HS-27A (cell line): Measurements from ENCODE around the gene RANBP3L.
A peak's percentile ranks its signal among the peaks of the same experiment; 100 is the strongest.
"Not testable (repeated sequence)": the region's sequence is repeated elsewhere in the genome, so short reads cannot be mapped to it uniquely, and the experiment has no call there.

Source experiments
- DNase-seq: peaks from one replicate; pipeline ENCODE4 v3.0.0-alpha.2; 2012; ENCODE audit warnings: low read depth, missing footprints

The RANBP3L gene

GRCh38 chr5:36301858-36302603 is at the start of gene RANBP3L:
RANBP3L (minus strand) TSS chr5:36301902; CDS start chr5:36301416, 486 bp downstream.
- DNase-seq = no peak

- no peak for DNase-seq
Measured at GRCh38 chr5:36346896-36347690, 45.4 kb upstream of the RANBP3L start.

- no peak for DNase-seq
Measured at GRCh38 chr5:36344899-36345298, 43.2 kb upstream of the RANBP3L start.

GRCh38 chr5:36341720-36342119 is 40.0 kb upstream of the RANBP3L start:
- not testable (repeated sequence) for DNase-seq

GRCh38 chr5:36337597-36337996 is 35.9 kb upstream of the RANBP3L start:
- no peak for DNase-seq

GRCh38 chr5:36334315-36334714 is 32.6 kb upstream of the RANBP3L start:
- no peak for DNase-seq

GRCh38 chr5:36332720-36333119 is 31.0 kb upstream of the RANBP3L start:
- DNase-seq = not testable (repeated sequence)

- no peak for DNase-seq
Measured at GRCh38 chr5:36325196-36325595, 23.5 kb upstream of the RANBP3L start.

- no peak for DNase-seq
Measured at GRCh38 chr5:36323926-36324781, 22.5 kb upstream of the RANBP3L start.

- DNase-seq = no peak
Measured at GRCh38 chr5:36312953-36313672, 11.4 kb upstream of the RANBP3L start.

- no peak for DNase-seq
Measured at GRCh38 chr5:36311956-36312355, 10.3 kb upstream of the RANBP3L start.

GRCh38 chr5:36310138-36310537 is 8.4 kb upstream of the RANBP3L start:
- DNase-seq = no peak

GRCh38 chr5:36305571-36306326 is 4.0 kb upstream of the RANBP3L start:
- peak; percentile 17 for DNase-seq

- DNase-seq = no peak
Measured at GRCh38 chr5:36304095-36304805, 2.5 kb upstream of the RANBP3L start.

- DNase-seq = no peak
Measured at GRCh38 chr5:36300927-36301540, 668 bp downstream of the RANBP3L start.

- no peak for DNase-seq
Measured at GRCh38 chr5:36300191-36300926, 1.3 kb downstream of the RANBP3L start.

- no peak for DNase-seq
Measured at GRCh38 chr5:36298552-36298951, 3.1 kb downstream of the RANBP3L start.

GRCh38 chr5:36297653-36298052 is 4.0 kb downstream of the RANBP3L start:
- DNase-seq = no peak
